ENCODE results near the gene RHBG.

DNA sequence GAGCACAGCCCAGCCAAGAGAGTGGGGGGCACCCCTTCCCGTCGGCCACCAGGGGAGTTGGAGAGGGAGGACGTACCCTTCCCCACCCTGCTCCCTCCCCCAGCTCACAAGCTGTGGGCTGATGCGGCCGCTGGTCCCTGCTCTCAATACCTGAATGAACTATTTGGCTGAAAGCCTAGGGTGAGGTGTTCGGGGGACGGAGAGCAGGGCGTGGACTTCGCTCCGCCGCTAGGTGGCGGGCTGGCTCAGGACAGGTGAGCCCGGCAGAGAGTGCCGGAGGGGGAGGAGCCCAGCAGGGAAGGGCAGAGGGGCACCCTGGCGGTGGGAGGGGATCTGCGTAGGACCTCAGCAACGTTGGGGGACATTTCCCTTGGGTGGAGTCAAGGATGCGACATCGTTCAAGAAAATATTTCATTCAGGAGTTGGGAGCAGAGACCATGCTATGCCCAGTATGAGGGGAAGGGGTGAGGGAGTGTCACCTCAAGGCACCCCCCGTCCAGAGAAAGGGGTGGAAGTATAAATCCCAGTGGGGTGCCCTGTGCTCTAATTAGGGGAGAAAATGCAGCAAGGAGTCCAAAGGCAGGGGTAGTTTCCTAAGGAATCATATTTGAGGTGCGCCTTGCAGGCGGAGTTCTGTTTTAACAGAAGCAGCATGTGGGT lies 12.0 kb upstream of the RHBG start:
- TF ChIP-seq POLR2A (IDR thresholded peaks at IDR 0.05; ENCODE audit: extremely low read depth, insufficient read length): no peak
- TF ChIP-seq, protein P1, sequence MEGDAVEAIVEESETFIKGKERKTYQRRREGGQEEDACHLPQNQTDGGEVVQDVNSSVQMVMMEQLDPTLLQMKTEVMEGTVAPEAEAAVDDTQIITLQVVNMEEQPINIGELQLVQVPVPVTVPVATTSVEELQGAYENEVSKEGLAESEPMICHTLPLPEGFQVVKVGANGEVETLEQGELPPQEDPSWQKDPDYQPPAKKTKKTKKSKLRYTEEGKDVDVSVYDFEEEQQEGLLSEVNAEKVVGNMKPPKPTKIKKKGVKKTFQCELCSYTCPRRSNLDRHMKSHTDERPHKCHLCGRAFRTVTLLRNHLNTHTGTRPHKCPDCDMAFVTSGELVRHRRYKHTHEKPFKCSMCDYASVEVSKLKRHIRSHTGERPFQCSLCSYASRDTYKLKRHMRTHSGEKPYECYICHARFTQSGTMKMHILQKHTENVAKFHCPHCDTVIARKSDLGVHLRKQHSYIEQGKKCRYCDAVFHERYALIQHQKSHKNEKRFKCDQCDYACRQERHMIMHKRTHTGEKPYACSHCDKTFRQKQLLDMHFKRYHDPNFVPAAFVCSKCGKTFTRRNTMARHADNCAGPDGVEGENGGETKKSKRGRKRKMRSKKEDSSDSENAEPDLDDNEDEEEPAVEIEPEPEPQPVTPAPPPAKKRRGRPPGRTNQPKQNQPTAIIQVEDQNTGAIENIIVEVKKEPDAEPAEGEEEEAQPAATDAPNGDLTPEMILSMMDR (IDR thresholded peaks at IDR 0.05; ENCODE audit: low read depth, low read length): peak; percentile 93

All from NB4 (cell line).